AG09319 (cell line): ENCODE data around the gene SCN1A.

Source experiments
- DNase-seq: peaks from one replicate; pipeline ENCODE4 v3.0.0-alpha.2; 2010; ENCODE audit warnings: low read depth; ENCODE audit errors: extremely low read depth
- CTCF ChIP-seq: IDR thresholded peaks from 2 replicates; pipeline ENCODE4 v1.5.1; 2011; ENCODE audit warnings: low read depth, mild to moderate bottlenecking, inconsistent platforms, low read length, moderate library complexity

Gene SCN1A

DNA sequence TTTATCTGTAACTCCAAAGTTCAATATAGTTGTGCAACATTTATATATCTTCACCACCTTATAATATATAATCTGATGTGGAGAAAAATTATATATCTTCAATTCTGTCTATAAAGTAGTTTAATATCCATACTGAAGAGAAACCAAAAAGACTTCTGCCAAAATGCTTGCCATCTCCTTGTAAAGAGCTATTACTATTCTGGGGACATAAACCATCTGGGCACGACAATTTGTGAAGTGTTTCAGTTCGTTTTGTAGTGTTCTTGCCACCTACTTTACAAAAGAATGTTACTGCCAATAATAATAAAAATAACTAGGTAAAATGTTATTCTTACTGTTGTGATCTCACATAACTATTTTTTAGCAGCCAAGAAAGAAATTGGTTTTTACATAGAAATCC lies 45.1 kb downstream of the SCN1A start:
- TF ChIP-seq CTCF = no peak
- DNase-seq = no peak

DNA sequence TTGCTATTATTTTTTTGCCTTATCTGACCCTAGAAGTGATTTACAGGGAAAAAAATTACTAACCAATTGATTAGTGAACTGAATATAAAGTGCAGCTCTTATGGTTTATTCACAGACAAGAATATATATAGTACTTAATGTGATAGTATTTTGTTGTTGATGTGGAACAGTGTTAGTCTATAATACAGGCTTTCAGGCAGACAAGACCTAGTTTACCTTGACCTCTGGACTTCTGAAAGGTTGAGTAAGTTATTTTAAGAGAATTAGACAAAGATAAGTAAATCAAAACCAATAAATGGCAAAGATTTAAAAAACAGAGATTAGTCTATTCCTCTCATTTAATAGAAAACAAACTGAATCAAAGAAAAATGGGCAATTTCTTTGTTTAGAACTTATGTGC lies 46.0 kb downstream of the SCN1A start:
- TF ChIP-seq CTCF = no peak
- no peak for DNase-seq

GRCh38 chr2:166081131-166081632 lies 46.6 kb downstream of the SCN1A start:
- DNase-seq = no peak
- TF ChIP-seq CTCF = no peak

- TF ChIP-seq CTCF = no peak
- DNase-seq = no peak
Measured at GRCh38 chr2:166074430-166074829, 53.4 kb downstream of the SCN1A start.

DNA sequence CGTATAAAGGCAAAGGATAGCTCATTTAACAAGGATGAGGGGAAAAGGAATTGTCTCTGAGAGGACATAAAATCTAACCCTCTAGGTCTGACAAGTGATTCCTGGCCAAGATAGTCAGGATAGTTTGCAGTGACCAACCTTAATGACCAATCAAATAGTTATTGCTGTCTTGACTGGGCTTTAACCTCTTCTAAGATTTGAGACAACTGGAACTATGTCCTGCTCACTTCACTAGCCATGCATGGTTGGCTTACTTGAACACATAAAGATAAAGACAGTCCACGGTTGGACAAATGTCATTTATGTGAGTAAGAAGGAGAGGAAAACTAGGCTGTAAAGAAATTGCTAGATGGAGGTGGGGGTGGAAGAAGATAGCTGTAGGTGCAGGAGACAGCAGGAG lies 53.8 kb downstream of the SCN1A start:
- no peak for DNase-seq
- no peak for TF ChIP-seq CTCF

- no peak for DNase-seq
- no peak for TF ChIP-seq CTCF
Measured at GRCh38 chr2:166070231-166070630, 57.6 kb downstream of the SCN1A start.

- no peak for DNase-seq
- TF ChIP-seq CTCF = no peak
Measured at GRCh38 chr2:166068981-166069380, 58.8 kb downstream of the SCN1A start.

DNA sequence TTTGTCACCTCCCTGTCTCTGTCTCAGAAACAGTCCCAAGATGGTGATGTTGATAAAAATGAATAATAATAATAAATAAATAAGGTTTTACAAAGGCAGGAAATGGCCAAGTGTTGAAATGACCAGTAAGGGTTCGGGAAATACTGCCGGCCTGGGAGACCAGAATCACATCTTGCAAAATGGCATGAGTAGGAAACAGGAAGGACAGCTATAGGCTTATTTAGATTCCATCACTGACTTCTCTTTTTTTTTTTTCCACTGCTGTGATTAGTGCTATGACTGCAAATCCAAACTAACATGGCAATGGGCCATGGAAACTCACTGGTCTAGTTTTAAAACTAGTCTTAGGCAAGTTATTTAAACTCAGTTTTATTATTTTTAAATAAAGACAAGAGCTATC lies 60.6 kb downstream of the SCN1A start:
- TF ChIP-seq CTCF = no peak
- DNase-seq = no peak
